Activated CD4-positive, alpha-beta T cell treated with anti-CD3 and anti-CD28 coated beads, Interleukin-2, amount 10 ng/mL, durations not matched to agents 7 days and 5 days (primary cell): Measurements from ENCODE around the gene AKAP17A. TPM values are rescaled to one million over a fixed set of nuclear protein-coding genes. Genes with fewer than 3 reads are reported as not detected.
"Not testable (repeated sequence)": the region's sequence is repeated elsewhere in the genome, so short reads cannot be mapped to it uniquely, and the experiment has no call there.

Experiments used
- CTCF ChIA-PET: fragments of 350-600 bp; sonication (Branson Sonifier 250); formaldehyde crosslinking; loops from one replicate; lab custom pipeline; 2021; ENCODE audit warnings: antibody characterized with exemption; lab: Charles Lee
- POLR2A ChIA-PET: fragments of 350-600 bp; sonication (Branson Sonifier 250); formaldehyde crosslinking; loops from one replicate; lab custom pipeline; 2021; ENCODE audit warnings: antibody characterized with exemption; lab: Charles Lee
- DNase-seq: peaks from one replicate; pipeline ENCODE4 v3.0.0-alpha.2; 2020
- H3K27ac Mint-ChIP-seq: one replicate; pipeline ENCODE4 v1.8.0; 2021; ENCODE audit warnings: mild to moderate bottlenecking, moderate library complexity, mixed read lengths
- H3K27me3 Mint-ChIP-seq: one replicate; pipeline ENCODE4 v1.8.0; 2021; ENCODE audit warnings: mixed read lengths
- H3K36me3 Mint-ChIP-seq: one replicate; pipeline ENCODE4 v1.8.0; 2021; ENCODE audit warnings: low read depth, mixed read lengths
- H3K4me1 Mint-ChIP-seq: one replicate; pipeline ENCODE4 v1.8.0; 2021; ENCODE audit warnings: mixed read lengths
- H3K4me3 Mint-ChIP-seq: one replicate; pipeline ENCODE4 v1.8.0; 2021; ENCODE audit warnings: mild to moderate bottlenecking, moderate library complexity, mixed read lengths
- H3K9me3 Mint-ChIP-seq: one replicate; pipeline ENCODE4 v1.8.0; 2021; ENCODE audit warnings: mixed read lengths
- total RNA-seq, 2 experiments: library from RNA; stranded (reverse); gene quantifications; one replicate each; pipeline ENCODE4 v1.2.3, GENCODE V29; 2021

Gene AKAP17A
- total RNA-seq, 2 experiments from 2014 or later: 61.6 to 66.5 TPM

- Mint-ChIP-seq H3K36me3 (peaks cover 9% of the 10 kb centered on the region), H3K9me3 (peaks cover 4% of the 10 kb centered on the region), H3K27ac (no peak overlapping the region), H3K4me1 (peaks cover 45% of the 10 kb centered on the region), H3K4me3 (no peak overlapping the region), H3K27me3 (peaks cover 2% of the 10 kb centered on the region)
- DNase-seq: no peak
- POLR2A ChIA-PET: no interaction called here
- CTCF ChIA-PET: no interaction called here
Observed at GRCh38 chrX:1564750-1565683, 26.4 kb upstream of the AKAP17A start.

GRCh38 chrX:1574181-1574580 lies 17.2 kb upstream of the AKAP17A start:
- H3K36me3 Mint-ChIP-seq, CTCF ChIA-PET, DNase-seq, POLR2A ChIA-PET, H3K9me3 Mint-ChIP-seq, H3K27ac Mint-ChIP-seq, H3K4me3 Mint-ChIP-seq, H3K27me3 Mint-ChIP-seq: not testable (repeated sequence)
- peaks cover 23% of the 10 kb centered on the region for H3K4me1 Mint-ChIP-seq

GRCh38 chrX:1576201-1576992 lies 15.0 kb upstream of the AKAP17A start:
- peaks cover 13% of the 10 kb centered on the region for H3K4me1 Mint-ChIP-seq
- CTCF ChIA-PET: no interaction called here
- H3K36me3 Mint-ChIP-seq: peaks cover 2% of the 10 kb centered on the region
- H3K9me3 Mint-ChIP-seq: peaks cover 2% of the 10 kb centered on the region
- POLR2A ChIA-PET: no interaction called here
- no peak overlapping the region for H3K4me3 Mint-ChIP-seq
- DNase-seq: no peak
- H3K27me3 Mint-ChIP-seq: no peaks in the 10 kb centered on the region
- no peak overlapping the region for H3K27ac Mint-ChIP-seq

GRCh38 chrX:1577845-1578244 lies 13.6 kb upstream of the AKAP17A start:
- peaks cover 2% of the 10 kb centered on the region for H3K9me3 Mint-ChIP-seq
- peaks cover 2% of the 10 kb centered on the region for H3K36me3 Mint-ChIP-seq
- ChIA-PET CTCF (no interaction called here), POLR2A (no interaction called here)
- H3K27me3 Mint-ChIP-seq: no peaks in the 10 kb centered on the region
- peaks cover 12% of the 10 kb centered on the region for H3K4me1 Mint-ChIP-seq
- no peak overlapping the region for H3K27ac Mint-ChIP-seq
- no peak for DNase-seq
- H3K4me3 Mint-ChIP-seq: no peak overlapping the region

GRCh38 chrX:1578511-1579173 lies 12.8 kb upstream of the AKAP17A start:
- peaks cover 20% of the 10 kb centered on the region for H3K4me1 Mint-ChIP-seq
- no peak overlapping the region for H3K27ac Mint-ChIP-seq
- CTCF ChIA-PET: no interaction called here
- H3K9me3 Mint-ChIP-seq: peaks cover 2% of the 10 kb centered on the region
- POLR2A ChIA-PET: no interaction called here
- no peak overlapping the region for H3K4me3 Mint-ChIP-seq
- no peaks in the 10 kb centered on the region for H3K27me3 Mint-ChIP-seq
- peaks cover 2% of the 10 kb centered on the region for H3K36me3 Mint-ChIP-seq
- DNase-seq: no peak

- no peak overlapping the region for H3K4me3 Mint-ChIP-seq
- H3K27ac Mint-ChIP-seq: no peak overlapping the region
Observed at GRCh38 chrX:1581132-1581531, 10.3 kb upstream of the AKAP17A start.

GRCh38 chrX:1582686-1583437 lies 8.5 kb upstream of the AKAP17A start:
- H3K36me3 Mint-ChIP-seq: peaks cover 2% of the 10 kb centered on the region
- ChIA-PET POLR2A (no interaction called here), CTCF (no interaction called here)
- H3K27ac Mint-ChIP-seq: peak overlapping the region; percentile 84
- H3K4me1 Mint-ChIP-seq: peaks cover 26% of the 10 kb centered on the region
- peaks cover 2% of the 10 kb centered on the region for H3K9me3 Mint-ChIP-seq
- H3K4me3 Mint-ChIP-seq: peak overlapping the region; percentile 28
- no peaks in the 10 kb centered on the region for H3K27me3 Mint-ChIP-seq
- peak; percentile 67 for DNase-seq

More at GRCh38 chrX:1581132-1581531, 10.3 kb upstream of the AKAP17A start:
- no peaks in the 10 kb centered on the region for H3K27me3 Mint-ChIP-seq
- POLR2A ChIA-PET: no interaction called here
- peaks cover 22% of the 10 kb centered on the region for H3K4me1 Mint-ChIP-seq
- DNase-seq: peak; percentile 83
- peaks cover 2% of the 10 kb centered on the region for H3K9me3 Mint-ChIP-seq
- CTCF ChIA-PET: no interaction called here
- peaks cover 2% of the 10 kb centered on the region for H3K36me3 Mint-ChIP-seq

- Mint-ChIP-seq H3K36me3 (peaks cover 2% of the 10 kb centered on the region), H3K27me3 (no peaks in the 10 kb centered on the region), H3K9me3 (peaks cover 2% of the 10 kb centered on the region), H3K4me1 (peaks cover 28% of the 10 kb centered on the region), H3K27ac (no peak overlapping the region), H3K4me3 (no peak overlapping the region)
- ChIA-PET CTCF (no interaction called here), POLR2A (no interaction called here)
- DNase-seq: no peak
Observed at GRCh38 chrX:1584237-1585011, 7.0 kb upstream of the AKAP17A start.

- Mint-ChIP-seq H3K4me3 (no peak overlapping the region), H3K27me3 (no peaks in the 10 kb centered on the region), H3K9me3 (no peaks in the 10 kb centered on the region), H3K36me3 (peaks cover 2% of the 10 kb centered on the region), H3K27ac (no peak overlapping the region), H3K4me1 (peaks cover 24% of the 10 kb centered on the region)
- ChIA-PET POLR2A (no interaction called here), CTCF (no interaction called here)
- no peak for DNase-seq
Observed at GRCh38 chrX:1587161-1587560, 4.2 kb upstream of the AKAP17A start.

GRCh38 chrX:1589356-1590130 lies 1.9 kb upstream of the AKAP17A start:
- Mint-ChIP-seq H3K27ac (peak overlapping the region; percentile 77), H3K4me1 (peaks cover 25% of the 10 kb centered on the region), H3K9me3 (no peaks in the 10 kb centered on the region), H3K36me3 (peaks cover 20% of the 10 kb centered on the region), H3K4me3 (no peak overlapping the region), H3K27me3 (no peaks in the 10 kb centered on the region)
- POLR2A ChIA-PET: no interaction called here
- no peak for DNase-seq
- CTCF ChIA-PET: no interaction called here

- peak overlapping the region; percentile 94 for H3K27ac Mint-ChIP-seq
- peak; percentile 15 for DNase-seq
- CTCF ChIA-PET: no interaction called here
- peak overlapping the region; percentile 95 for H3K4me3 Mint-ChIP-seq
- H3K4me1 Mint-ChIP-seq: peaks cover 31% of the 10 kb centered on the region
- H3K36me3 Mint-ChIP-seq: peaks cover 35% of the 10 kb centered on the region
- no peaks in the 10 kb centered on the region for H3K27me3 Mint-ChIP-seq
- POLR2A ChIA-PET: no interaction called here
- no peaks in the 10 kb centered on the region for H3K9me3 Mint-ChIP-seq
Observed at GRCh38 chrX:1591863-1592469, 562 bp downstream of the AKAP17A start.
